GM18873 (cell line): ENCODE measurements around the gene RPL27.

Experiments
- ATAC-seq: cut with Tn5 transposase; IDR thresholded peaks from one replicate; pipeline ENCODE4 v1.9.1; 2021; ENCODE audit warnings: mild to moderate bottlenecking, moderate library complexity, moderate number of reproducible peaks; ENCODE audit not compliant: unreplicated experiment, low FRiP score

RPL27 gene

GRCh38 chr17:43020030-43020621 is 21.9 kb downstream of the RPL27 start:
- no peak for ATAC-seq

- ATAC-seq = no peak
Measured at GRCh38 chr17:43020789-43021740, 22.8 kb downstream of the RPL27 start.

GRCh38 chr17:43021741-43022512 is 23.7 kb downstream of the RPL27 start, which contains the start of gene VAT1:
TSS of gene VAT1 (minus strand) at chr17:43022385. CDS start at chr17:43022322, 63 bp downstream.
- ATAC-seq = no peak

GRCh38 chr17:43024407-43025289 is 26.4 kb downstream of the RPL27 start, which contains the start of gene RND2:
TSS of gene RND2 (plus strand) at chr17:43025231. CDS start at chr17:43025348, 117 bp downstream.
- ATAC-seq = no peak

GRCh38 chr17:43025290-43025657 is 27.1 kb downstream of the RPL27 start:
- ATAC-seq = no peak

GRCh38 chr17:43025766-43026537 is 27.7 kb downstream of the RPL27 start:
- no peak for ATAC-seq

- no peak for ATAC-seq
Measured at GRCh38 chr17:43026595-43026994, 28.4 kb downstream of the RPL27 start.

- no peak for ATAC-seq
Measured at GRCh38 chr17:43027091-43028032, 29.1 kb downstream of the RPL27 start.

- ATAC-seq = no peak
Measured at GRCh38 chr17:43028221-43028861, 30.1 kb downstream of the RPL27 start.

- no peak for ATAC-seq
Measured at GRCh38 chr17:43030137-43030767, 32.0 kb downstream of the RPL27 start.

GRCh38 chr17:43031666-43032065 is 33.4 kb downstream of the RPL27 start:
- no peak for ATAC-seq

GRCh38 chr17:43033948-43034881 is 36.0 kb downstream of the RPL27 start:
- ATAC-seq = no peak

- no peak for ATAC-seq
Measured at GRCh38 chr17:43034894-43035293, 36.7 kb downstream of the RPL27 start.

- no peak for ATAC-seq
Measured at GRCh38 chr17:43039646-43040045, 41.4 kb downstream of the RPL27 start.

GRCh38 chr17:43040655-43041054 is 42.4 kb downstream of the RPL27 start:
- no peak for ATAC-seq

- no peak for ATAC-seq
Measured at GRCh38 chr17:43042025-43042628, 43.9 kb downstream of the RPL27 start.
